NCI-H460 (cell line): ENCODE results near the gene ZBTB34. TPM values are rescaled to one million over a fixed set of nuclear protein-coding genes. Genes with fewer than 3 reads are reported as not detected.

Source experiments
- DNase-seq: peaks from one replicate; pipeline ENCODE4 v3.0.0-alpha.2; 2016; ENCODE audit warnings: low read depth; ENCODE audit errors: extremely low read depth
- total RNA-seq: library from RNA; depleted of rRNA; stranded (reverse); fragments of >200 nt; shearing (Covaris generic); gene quantifications from 2 replicates; pipeline ENCODE4 v1.2.3, GENCODE V29; 2014; rRNA removed

ZBTB34 gene
- total RNA-seq, 1 experiment from 2014 or later, result 6.8 TPM

DNA sequence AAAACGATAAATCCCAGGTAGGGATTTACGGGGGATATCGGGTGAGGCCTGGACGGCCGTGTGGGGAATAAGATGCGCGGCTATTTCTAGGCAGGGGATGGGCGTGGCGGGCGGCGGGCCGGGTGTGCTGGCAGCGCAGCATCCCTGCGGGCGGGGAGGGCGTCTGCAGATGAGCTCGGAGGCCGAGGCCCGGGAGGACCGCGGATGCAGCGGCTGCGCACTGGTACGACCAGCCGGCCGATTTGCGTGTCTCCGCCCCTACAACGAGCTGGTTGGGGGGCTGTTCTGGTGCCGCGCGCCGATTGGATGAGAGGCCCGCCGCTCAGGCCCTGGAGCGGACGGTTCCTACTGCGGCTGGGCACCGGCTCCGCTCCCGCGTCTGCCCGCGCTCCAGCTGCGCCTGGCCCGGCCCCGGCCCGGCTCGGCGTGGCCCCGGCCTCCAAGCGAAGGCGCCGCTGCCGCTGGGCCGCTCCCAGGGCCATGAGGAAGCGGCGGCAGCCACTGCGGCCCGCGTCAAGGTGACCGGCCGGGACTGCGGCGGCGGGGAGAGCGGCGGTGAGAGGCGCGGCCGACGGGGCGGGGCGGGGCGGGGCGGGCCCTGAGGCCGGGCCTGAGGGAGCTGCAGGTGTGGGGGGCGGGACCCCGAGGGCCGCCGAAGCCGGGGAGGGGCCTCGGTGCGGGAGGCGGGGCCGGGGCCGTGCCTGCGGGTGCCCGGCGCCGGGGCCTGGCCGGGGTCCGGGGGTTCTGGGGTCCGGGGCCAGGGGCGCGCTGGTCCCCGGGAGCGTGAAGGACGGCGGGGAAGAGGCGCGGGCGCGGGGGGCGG lies 54.2 kb downstream of the ZBTB34 start, which contains the start of gene RALGPS1:
TSS of gene RALGPS1 (plus strand) at position 325 of the 823 bp plus-strand sequence. CDS start 47,508 bp downstream, outside the sequence.
- DNase-seq, result peak; percentile 94

GRCh38 chr9:126915281-126915816 lies 54.9 kb downstream of the ZBTB34 start:
- no peak for DNase-seq

DNA sequence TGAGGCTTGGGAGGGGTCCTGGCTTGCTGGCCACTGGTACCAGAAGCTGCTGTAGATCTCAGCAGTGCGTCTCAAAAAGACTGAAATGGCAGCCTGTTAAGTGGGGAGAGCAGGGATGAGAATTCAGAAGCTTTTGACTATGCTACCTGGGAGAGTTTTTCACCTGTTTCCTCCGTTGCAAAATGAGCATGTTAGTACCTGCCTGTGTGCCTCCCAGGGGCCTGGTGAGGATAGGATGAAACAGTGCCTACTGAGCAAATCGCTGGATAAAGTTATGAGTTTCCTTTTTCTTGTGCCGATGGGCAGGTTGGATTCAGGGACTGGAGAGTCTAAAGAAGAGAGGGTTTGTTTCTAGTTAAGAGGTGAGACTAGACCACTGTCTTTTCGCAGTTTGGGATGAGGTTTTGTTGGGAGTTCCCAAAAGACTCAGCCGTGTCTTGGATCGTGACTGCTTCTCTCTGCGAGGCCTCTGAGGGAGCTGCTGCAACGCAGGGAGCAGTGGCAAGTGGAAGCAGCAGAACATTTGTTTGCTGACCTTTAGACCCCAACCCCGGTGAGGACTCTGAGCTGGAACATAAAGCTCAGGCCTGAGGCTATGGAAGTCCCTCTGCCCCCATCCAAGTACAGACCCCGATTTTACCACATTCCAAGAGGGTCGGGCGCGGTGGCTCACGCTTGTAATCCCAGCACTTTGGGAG lies 55.6 kb downstream of the ZBTB34 start:
- no peak for DNase-seq

DNA sequence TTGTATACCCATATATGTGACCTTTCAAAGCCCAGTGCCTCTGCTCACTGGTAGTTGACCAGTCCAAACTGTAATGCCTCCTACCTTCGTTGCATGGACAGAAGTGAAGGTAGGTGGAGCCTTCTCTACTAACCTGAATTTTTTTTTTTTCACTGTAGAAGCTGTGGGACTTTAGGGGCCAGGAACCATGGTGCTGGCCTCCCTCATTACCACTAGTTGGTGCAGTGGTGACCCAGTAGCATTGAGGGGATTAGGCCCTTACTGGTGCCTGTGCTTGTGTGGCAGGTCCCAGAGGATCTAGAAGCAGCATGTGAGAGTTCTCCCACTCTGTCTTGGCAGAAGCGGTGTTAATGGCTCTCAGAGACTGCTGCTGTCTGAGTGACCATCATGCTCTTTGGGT lies 56.5 kb downstream of the ZBTB34 start:
- DNase-seq, result no peak

DNA sequence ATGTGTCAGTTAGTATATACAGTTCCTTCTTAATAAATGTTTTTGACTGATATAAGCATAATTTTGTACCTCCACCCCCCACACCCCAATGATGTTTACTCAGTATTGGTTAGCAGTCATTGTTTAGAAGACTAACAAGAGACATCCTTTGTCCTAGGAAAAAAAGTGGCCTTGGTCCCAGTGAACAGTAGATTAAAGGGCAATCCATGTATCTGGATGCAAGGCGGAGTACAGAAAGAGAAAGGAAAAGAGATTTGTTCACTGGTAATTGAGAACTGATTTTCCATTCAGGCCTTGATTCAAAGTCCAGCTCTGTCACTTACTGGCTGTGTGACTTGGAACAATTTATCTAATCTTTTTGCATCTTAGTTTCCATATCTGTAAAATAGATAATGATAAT lies 58.8 kb downstream of the ZBTB34 start:
- no peak for DNase-seq

DNA sequence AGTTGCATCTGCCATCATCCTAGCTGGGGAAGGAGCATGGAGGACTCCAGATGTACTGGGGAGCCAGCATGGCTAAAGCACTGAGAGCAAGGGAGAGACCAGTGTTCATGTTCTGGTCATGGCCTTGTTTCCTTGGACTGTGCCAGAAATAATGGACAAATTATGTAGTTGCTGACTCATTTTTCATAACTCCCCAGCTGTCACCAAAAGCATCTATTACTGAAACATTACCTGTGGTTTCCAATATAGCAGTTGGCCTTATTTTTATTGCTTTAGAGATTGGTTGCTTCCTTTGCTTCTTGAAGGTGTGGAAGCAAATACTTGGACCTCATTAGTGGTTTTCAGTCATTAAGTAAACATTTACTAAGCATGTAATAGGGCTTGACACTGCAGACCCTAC lies 65.4 kb downstream of the ZBTB34 start:
- DNase-seq, result no peak

DNA sequence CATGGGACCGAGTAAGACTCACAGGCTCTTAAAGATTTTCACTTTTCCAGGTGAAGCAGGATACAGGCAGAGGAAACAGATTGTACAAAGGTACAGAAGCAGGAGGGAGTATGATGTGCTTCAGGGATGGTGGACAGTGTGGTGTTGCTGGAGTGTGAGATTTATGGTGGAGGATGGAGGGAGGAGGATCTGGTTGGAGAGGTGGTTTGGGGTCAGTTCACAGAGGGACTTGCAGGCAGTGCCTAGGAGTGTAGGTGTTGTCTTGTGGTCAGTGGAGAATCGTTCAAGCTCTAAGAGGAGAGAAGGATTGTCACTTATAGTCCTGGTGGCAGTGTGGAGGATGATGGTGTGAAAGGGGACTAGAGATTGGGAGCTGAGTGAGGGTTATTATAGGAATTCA lies 65.9 kb downstream of the ZBTB34 start:
- no peak for DNase-seq

DNA sequence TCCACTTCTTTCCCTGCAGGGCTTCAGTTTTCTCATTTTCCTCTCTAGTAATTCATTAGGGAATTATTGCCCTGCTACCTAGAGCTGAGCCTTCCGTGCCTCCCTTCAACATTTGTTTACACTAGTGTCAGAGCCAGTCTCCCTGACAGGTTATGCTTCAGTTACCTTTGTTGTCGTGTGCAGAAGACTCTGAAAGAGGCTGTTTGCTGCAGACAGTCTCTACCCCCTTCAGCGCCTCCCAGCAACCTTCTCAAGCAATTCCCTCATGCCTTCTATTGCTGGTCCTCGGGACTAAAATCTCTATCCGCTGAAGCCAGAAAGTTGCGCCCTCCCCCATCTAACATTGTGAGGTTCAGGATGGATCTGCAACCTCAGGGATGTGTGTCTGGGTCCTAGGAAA lies 67.0 kb downstream of the ZBTB34 start:
- no peak for DNase-seq

DNA sequence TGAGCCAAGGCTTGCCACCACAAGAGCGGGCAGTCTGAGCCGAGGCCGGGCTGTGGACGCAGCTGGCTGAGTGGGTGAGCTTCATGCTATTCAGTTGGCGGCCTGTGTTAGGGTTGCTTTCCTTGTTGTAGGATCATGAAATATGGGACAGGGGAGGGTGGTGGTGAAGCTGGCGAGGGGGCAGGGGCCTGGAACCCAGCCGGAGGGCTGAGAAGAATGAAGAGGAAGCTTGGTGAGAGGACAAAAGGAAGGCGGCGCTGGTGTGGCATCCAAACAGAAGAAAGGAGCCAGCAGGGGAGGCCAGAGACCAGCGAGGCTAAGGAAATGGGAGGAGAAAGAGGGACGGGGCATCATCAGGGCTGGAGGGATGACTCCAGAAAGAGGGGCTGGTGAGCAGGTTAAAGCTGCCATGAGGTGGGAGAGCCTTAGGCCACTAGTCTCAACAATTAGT lies 72.5 kb downstream of the ZBTB34 start:
- DNase-seq, result no peak

- no peak for DNase-seq
These were observed 73.0 kb downstream of the ZBTB34 start for GRCh38 chr9:126933334-126933980.

DNA sequence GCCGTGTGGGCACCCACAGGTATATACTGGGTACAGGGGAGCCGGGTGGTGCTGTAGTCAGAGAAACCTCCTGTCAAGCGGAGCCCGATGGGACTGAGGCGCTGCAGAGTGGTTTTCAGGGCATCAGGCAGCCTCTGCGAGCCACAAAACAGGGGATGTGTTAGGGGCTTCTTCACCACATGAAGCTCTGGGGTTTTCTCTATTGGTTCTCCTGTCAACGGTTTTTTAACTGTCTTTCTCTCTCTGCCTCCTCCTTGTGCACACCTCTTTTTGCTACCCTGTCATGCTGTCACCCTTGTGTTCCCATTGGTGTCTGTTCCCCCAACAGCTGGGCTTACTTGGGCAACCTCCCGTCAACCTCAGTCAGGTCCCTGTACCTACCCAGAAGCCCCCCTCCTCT lies 74.0 kb downstream of the ZBTB34 start:
- no peak for DNase-seq

Other genes with a start within 250 kb of the ZBTB34 start
- gene LMX1B, start 246.7 kb upstream of the ZBTB34 start, total RNA-seq, result 1.2 and 1.9 TPM in 2 replicates
- 8.0 and 30.6 TPM in 2 replicates for gene ZBTB43, start 55.6 kb upstream of the ZBTB34 start, total RNA-seq
- 2.8 and 3.3 TPM in 2 replicates for gene RALGPS1, start 54.1 kb downstream of the ZBTB34 start, total RNA-seq